T-helper 2 cell treated with Interferon-gamma antibody and Interleukin-4, amounts not matched to agents 100 ng/mL and 5 ng/mL, for 36 hours (primary cell): ENCODE data around the gene POT1. TPM values are rescaled to one million over a fixed set of nuclear protein-coding genes. Genes with fewer than 3 reads are reported as not detected.

Experiments used
- intact Hi-C: fragments of 100-400 bp; cut with micrococcal nuclease; formaldehyde crosslinking; loops from one replicate; pipeline ENCODE4 v1.15.1; 2023
- total RNA-seq: library from RNA; stranded (reverse); gene quantifications from 2 replicates; pipeline ENCODE4 v1.2.3, GENCODE V29; 2022

The POT1 gene
- total RNA-seq, 1 donor from 2014 or later, result 25.6 TPM

GRCh38 chr7:124776153-124776552, 153.5 kb downstream of the POT1 start:
- intact Hi-C loops, result no loop called here

GRCh38 chr7:124775422-124775821, 154.2 kb downstream of the POT1 start:
- intact Hi-C loops, result no loop called here

- intact Hi-C loops, result no loop called here
Measured at GRCh38 chr7:124773938-124774337, 155.7 kb downstream of the POT1 start.

GRCh38 chr7:124773339-124773738, 156.3 kb downstream of the POT1 start:
- intact Hi-C loops, result no loop called here

Other genes starting within 250 kb of the POT1 start
- not detected in 2 replicates for gene GPR37, start 164.0 kb downstream of the POT1 start, total RNA-seq